GM19035 (cell line): Measurements from ENCODE around the gene SPEM1.

Experiments used
- ATAC-seq: cut with Tn5 transposase; IDR thresholded peaks from one replicate; pipeline ENCODE4 v1.9.1; 2021; ENCODE audit not compliant: unreplicated experiment

The SPEM1 gene

DNA sequence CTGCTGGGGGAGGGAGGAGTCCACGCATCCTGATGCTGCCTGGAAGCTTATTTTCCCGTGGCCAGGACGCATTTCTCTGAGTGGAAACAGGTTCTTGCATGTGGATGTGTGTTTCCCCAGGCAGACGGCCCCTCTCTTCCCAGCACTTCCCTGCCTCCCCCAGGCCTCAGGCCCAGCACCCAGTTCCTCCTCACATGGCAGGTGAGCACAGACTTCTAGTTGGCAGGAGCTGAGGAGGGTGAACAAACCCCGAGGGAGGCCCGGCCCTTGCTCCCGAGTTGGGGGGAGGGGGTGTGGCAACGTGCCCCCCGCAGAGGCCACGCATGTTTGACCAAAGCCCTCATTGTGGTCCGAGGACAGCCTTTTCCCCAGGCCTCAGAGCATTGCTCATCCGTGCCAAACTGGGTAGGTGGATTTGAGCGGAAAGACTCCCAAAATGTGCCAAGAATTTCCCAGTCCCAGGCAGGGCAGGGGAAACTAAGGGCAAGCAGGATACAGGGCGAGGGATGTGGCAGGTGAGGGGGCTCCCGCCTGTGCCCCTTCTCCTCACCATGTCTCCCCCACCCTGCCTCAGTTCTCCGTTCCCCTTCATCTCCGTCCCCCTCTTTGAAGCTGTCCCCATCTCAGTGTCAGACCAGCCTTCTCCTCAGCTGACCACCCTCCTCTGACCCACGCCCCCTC, 1.5 kb upstream of the SPEM1 start:
- no peak for ATAC-seq

GRCh38 chr17:7421186-7421585, 1.1 kb downstream of the SPEM1 start:
- ATAC-seq = no peak

DNA sequence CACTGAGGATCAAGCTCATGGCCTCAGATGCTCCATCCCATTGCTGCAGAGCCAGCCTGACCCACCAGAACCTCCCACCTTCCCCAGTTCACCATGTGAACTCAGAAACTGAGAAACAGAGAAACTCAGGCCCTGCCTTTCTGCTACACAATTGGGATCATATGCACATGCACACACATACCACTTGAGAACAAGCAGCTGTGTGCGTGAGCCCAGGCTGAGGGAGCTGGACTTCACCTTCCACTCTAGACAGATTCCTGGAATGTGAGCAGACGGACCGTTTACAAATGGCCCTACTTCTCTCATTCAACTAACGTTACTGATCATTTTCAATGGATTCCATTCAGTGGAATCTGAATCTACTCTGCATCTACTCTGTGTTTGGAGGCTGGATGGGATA, 3.6 kb downstream of the SPEM1 start:
- ATAC-seq = no peak

DNA sequence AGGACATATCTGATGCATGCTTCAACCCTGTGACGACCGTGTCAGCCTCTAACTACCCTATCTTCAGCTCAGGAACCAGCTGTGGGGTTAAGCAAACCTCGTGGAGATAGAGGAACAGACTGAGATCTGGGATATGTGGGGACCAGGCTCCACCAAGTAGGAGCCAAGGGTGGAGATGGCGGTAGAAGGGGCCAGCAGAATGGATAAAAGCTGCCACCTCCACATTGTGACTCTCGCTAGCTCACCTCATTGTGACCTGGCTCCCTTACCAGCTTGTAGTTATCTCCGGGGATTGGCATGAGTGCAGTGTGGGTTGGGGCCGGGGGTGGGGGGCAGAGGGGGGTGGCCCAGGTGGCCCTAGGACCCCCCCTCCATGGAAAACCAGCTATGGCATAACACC, 5.2 kb downstream of the SPEM1 start, which contains the start of gene SPEM2:
SPEM2 (plus strand) TSS at position 301 of the 400 bp plus-strand sequence; CDS start at position 374, 73 bp downstream.
- no peak for ATAC-seq

GRCh38 chr17:7425756-7426155, 5.6 kb downstream of the SPEM1 start:
- no peak for ATAC-seq

DNA sequence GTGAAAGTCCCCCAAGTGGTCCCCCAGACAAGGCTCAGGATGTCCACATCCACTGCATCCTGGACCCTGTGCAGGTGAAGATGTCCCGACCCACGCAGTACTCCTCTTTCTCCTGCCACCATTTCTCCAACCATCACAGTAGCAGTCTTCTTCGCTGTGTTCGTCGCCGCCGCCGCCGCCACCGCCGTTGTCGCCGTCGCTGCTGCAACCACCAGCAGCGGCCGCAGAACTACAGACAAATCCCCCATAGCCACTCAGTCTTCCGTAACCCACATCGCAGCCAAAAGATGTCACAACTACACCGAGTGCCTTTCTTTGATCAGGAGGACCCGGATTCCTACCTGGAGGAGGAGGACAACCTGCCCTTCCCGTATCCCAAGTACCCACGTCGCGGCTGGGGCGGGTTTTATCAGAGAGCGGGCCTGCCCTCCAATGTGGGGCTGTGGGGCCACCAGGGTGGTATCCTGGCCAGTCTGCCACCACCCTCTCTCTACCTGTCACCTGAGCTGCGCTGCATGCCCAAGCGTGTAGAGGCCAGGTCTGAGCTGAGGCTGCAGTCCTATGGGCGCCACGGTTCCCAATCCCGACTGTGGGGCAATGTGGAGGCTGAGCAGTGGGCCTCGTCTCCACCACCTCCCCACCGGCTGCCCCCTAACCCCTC, 6.2 kb downstream of the SPEM1 start:
- no peak for ATAC-seq

DNA sequence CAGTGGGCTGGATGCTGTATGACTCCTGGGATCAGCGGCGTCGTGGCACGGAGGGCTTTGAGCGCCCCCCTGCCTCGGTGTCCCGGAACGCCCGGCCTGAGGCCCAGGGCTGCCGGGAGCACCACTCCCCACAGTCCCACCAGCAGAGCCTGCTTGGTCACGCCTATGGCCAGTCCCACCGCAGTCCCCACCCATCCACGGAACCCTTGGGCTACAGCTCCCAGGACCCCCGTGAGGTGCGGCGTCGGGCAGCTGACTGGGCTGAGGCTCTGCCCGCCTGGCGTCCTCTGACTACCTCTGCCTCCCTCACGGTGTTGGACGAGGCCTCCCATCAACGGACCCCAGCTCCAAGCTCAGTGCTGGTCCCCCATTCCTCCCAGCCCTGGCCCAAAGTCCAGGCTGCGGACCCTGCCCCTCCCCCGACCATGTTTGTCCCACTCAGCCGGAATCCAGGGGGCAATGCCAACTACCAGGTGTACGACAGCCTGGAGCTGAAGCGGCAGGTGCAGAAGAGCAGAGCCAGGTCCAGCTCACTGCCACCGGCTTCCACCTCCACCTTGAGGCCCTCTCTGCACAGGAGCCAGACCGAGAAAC, 6.9 kb downstream of the SPEM1 start:
- ATAC-seq = no peak

DNA sequence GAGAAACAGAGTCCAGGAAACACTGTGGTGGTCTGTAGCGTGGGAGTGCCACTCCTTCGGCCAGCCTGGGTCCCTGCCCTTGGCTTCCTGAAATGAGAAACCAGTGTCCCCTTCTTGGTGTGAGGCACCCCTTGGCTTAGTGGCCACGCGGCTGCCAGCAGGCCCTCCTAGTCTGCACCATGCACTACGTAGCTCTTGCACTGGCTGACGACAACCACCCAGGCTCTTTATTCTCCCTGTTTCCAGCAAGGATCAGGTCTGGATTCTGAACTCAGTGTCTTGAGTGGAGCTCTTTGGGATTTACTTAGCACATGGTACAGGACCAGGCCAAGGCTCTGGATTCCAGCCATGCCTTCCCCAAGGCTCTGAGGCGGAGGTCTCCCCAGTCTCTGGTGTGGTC, 7.4 kb downstream of the SPEM1 start:
- no peak for ATAC-seq

- no peak for ATAC-seq
These were observed 8.4 kb downstream of the SPEM1 start, which contains the start of gene SPEM3 for GRCh38 chr17:7428557-7428956. TSS of gene SPEM3 (plus strand) at chr17:7428857. CDS start at chr17:7428903, 46 bp downstream.

- no peak for ATAC-seq
These were observed 9.6 kb downstream of the SPEM1 start for GRCh38 chr17:7429722-7430121.

GRCh38 chr17:7431231-7431630, 11.1 kb downstream of the SPEM1 start:
- ATAC-seq = no peak

DNA sequence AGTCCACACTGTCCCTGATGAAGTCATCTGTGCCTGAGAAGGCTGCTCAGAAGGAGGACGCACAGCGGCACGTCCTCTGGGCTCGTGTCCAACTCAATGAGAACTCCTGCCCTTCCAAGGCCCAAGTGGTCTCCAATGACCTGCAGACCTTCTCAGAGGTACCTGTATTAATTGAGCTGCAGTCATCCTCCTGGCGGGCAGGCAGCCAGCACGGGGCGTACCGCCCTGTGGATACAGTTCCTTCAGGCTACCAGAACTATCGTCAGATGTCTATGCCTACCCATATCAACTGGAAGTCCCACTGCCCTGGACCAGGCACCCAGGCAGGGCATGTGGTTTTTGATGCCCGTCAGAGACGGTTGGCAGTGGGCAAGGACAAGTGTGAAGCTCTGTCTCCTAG, 12.2 kb downstream of the SPEM1 start:
- no peak for ATAC-seq

DNA sequence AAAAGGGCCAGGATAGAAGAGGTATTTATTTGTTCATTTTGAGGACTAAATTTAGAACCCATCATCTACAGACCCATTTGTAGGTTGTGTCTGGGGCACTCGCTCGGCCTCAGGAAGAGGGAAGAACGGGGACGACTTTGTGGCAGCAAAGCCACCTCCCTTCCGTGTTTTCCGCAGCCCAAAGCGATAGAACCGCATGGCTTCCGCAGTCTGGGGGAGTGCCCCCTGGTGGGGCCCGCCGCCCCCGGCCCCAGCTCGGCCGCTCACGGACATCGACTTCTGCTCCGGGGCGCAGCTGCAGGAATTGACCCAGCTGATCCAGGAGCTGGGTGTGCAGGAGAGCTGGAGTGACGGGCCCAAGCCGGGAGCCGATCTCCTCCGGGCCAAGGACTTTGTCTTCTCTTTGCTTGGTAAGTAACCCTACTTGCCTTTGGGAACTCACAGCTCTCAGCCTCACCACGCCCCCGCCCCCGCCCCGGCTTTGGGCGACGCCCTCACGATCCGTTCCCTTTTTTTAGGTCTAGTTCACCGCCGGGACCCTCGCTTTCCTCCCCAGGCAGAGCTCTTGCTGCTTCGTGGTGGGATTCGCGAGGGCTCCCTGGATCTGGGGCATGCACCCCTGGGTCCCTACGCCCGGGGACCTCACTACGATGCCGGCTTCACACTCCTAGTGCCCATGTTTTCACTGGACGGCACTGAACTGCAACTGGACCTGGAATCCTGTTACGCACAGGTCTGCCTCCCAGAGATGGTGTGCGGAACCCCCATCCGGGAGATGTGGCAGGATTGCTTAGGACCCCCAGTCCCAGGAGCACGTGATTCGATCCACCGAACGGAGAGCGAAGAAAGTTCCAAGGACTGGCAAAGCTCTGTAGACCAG, 15.8 kb downstream of the SPEM1 start:
- peak; percentile 24 for ATAC-seq

GRCh38 chr17:7436556-7437368, 16.6 kb downstream of the SPEM1 start:
- ATAC-seq = no peak

- no peak for ATAC-seq
These were observed 17.3 kb downstream of the SPEM1 start for GRCh38 chr17:7437369-7437863.

DNA sequence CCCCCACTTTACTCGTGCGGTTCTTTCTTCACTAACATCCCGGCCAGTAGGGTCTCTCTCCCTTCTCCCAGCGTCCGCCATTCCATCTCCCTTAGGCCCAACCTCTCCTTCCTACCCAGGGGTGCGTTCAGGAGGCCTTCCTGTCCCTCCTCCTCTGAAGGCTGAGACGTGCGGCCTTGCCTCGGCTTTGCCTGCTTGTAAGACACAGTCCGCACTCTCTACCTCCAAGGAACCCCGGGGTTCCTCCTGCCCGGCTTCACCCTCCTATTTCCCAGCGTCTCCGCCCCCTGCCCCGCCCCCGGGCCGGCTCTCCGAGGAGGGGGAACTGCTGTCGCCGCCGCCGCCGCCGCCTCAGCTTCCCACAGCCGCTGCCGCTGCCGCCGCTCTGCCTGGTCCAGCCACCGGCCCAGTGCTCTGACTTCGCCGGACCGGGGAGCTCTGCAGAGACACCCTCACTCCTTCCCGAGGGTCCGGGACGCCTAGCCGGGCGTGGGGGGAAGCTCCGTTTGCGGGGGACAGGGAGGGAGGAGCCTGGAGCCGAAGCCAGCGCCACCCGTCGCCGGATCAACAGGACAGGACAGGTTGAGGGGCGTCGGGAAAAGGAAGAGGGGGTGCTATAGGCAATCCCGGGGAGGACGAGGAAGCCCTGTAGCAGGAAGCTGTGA, 18.0 kb downstream of the SPEM1 start:
- no peak for ATAC-seq

DNA sequence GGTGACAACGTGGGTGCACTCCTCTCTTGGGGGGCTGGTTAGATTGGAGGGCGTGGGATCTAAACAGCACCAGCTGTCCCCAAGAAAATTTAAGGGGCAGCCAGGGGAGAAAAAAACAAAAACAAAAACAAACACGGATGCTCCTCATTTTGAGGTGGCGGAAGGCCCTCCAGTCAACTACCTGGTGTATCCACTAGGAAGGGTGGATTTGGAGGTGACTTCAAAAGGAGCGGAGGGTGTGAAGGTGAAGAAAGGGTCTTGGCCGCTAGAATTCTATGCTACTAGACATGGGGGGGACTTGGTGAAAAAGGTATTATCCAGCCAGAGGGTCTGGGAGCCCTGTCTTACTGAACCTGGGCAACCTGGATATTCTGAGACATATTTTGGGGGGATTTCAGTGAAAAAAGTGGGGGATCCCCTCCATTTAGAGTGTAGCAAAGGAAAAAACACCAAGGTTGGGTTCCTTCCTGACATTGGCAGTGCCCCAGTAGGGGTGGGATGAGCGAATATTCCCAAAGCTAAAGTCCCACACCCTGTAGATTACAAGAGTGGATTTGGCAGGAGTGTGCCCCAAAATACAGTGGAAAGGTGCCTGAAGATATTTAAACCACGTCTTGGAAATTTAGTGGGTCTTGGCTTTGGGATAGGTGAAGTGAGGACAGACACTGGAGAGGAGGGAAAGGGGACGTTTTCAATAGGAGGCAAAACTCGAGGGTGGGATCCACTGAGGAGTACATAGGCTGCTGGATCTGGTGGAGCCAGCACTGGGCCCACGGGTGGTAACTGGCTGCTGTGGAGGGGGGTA, 18.7 kb downstream of the SPEM1 start:
- ATAC-seq = no peak

DNA sequence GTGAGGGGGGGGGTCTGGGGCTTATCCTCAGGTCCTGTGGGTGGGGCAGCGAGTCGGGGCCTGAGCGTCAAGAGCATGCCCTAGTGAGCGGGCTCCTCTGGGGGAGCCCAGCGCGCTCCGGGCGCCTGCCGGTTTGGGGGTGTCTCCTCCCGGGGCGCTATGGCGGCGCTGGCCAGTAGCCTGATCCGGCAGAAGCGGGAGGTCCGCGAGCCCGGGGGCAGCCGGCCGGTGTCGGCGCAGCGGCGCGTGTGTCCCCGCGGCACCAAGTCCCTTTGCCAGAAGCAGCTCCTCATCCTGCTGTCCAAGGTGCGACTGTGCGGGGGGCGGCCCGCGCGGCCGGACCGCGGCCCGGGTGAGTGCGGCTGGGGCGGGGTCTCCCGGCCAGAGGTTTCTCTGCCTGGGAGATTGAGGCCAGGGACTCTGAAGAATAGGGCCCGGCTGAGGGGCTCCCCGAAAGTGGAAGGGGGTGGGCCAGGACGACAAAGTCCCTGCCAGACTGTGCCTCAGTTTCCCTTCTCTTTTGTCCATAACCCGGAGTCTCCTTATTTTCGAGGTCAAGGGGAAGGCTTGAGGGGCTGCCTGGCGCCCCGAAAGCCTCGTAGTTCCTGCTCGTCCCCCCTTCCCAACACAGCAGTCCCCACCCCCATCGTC, 19.5 kb downstream of the SPEM1 start, which contains the start of gene FGF11:
FGF11 (plus strand) TSS at position 51 of the 651 bp plus-strand sequence; CDS start at position 160, 109 bp downstream.
- no peak for ATAC-seq
